GM21423 (cell line): ENCODE measurements around the gene ESPL1.

Source experiments
- ATAC-seq: cut with Tn5 transposase; IDR thresholded peaks from one replicate; pipeline ENCODE4 v1.9.1; 2021; ENCODE audit warnings: mild to moderate bottlenecking, moderate library complexity; ENCODE audit not compliant: unreplicated experiment

The ESPL1 gene

DNA sequence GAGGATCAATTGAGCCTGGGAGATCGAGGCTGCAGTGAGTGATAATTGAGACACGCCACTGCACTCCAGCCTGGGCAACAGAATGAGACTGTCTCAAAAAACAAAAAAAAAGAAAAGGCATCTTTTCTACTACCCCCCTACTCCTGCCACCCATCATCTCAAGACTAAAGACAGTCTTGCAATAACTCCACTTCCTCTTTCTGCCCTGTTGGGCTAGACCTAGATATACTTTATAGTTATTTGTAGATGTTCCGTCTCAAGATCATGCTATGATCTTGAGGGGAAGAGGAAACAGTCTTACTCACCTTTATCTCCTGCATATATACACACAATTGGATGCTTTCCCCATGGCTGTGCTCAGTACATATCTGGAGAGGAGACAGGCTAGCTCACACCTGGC is 12.1 kb upstream of the ESPL1 start:
- no peak for ATAC-seq

- no peak for ATAC-seq
Measured at GRCh38 chr12:53258541-53259539, 9.3 kb upstream of the ESPL1 start.

DNA sequence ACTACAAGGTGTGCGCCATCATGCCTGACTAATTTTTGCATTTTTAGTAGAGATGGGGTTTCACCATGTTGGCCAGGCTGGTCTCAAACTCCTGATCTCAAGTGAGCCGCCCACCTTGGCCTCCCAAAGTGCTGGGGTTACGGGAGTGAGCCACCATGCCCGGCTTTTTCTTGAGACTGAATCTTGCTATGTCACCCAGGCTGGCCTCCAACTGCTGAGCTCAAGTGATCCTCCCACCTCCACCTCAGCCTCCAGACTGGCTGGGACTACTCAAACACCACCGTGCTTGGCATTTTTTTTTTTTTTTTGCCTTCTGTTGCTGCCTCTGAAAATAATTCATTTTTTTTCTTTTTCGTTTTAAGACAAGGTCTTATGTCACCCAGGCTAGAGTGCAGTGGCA is 8.2 kb upstream of the ESPL1 start:
- no peak for ATAC-seq

DNA sequence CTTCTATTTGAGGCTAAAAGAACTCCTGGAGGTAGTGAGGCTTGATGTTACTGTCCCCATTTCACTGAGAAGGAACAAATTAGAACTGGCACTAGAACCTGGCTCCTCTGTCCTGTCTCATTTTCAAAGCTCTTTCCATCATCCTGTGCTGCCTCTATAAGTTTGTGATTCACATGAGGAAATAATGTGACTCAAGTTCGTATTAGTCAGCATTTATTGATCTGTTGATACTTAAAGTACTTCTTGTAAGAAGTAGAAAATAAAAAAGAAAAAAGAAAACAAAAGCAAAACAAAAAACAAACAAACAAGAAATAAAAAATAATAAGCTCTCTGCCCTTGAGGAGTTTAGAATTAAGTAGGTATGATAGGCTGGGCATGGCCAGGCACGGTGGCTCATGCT is 2.3 kb upstream of the ESPL1 start:
- ATAC-seq: no peak

DNA sequence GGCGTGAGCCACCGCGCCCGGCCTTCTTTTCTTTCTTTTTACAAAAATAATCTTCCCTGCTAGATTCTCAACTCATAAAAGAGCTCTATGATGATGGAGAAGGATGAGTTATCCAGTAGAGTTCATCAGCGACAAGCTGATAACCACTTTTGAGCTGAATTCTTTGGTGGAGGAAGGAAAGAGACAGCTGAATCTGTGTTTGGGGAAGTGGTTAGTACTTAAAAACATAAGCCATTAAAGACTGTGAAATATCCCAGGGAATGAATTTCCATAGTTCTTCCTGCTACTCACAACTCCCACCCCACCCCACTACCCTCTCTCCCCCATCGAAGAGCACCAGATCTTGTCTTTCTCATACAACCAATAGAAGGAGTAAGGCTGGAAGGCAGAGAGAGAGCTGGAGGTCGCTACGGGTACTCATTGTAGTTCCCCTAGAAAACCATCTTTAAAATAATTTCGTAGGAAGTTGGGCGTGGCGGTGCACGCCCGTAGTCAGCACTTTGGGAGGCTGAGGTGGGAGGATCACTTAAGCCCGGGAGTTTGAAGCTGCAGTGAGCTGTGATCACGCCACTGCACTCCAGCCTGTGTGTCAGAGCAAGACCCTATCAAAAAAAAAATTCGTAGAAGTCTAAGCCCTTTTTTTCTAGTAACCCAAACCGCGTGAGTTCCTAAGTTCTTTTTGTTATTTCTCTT is 647 bp upstream of the ESPL1 start:
- ATAC-seq: peak; percentile 13

DNA sequence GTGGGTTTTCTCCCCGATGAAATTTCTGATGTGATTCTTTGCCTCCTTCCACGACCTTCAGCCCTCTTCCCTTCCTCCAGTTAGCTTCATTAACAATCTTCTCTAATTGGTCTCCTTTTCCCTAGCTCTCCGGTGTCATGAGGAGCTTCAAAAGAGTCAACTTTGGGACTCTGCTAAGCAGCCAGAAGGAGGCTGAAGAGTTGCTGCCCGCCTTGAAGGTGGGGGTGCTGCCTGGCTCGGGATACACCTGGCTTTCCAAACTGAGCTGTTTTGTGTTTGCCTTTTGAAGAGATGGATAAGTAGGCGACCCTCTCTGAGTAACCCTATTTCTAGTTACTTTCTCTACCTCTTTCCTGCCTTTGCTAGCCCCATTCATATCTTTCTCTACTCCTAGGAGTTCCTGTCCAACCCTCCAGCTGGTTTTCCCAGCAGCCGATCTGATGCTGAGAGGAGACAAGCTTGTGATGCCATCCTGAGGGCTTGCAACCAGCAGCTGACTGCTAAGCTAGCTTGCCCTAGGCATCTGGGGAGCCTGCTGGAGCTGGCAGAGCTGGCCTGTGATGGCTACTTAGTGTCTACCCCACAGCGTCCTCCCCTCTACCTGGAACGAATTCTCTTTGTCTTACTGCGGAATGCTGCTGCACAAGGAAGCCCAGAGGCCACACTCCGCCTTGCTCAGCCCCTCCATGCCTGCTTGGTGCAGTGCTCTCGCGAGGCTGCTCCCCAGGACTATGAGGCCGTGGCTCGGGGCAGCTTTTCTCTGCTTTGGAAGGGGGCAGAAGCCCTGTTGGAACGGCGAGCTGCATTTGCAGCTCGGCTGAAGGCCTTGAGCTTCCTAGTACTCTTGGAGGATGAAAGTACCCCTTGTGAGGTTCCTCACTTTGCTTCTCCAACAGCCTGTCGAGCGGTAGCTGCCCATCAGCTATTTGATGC is 797 bp downstream of the ESPL1 start:
- ATAC-seq: no peak

DNA sequence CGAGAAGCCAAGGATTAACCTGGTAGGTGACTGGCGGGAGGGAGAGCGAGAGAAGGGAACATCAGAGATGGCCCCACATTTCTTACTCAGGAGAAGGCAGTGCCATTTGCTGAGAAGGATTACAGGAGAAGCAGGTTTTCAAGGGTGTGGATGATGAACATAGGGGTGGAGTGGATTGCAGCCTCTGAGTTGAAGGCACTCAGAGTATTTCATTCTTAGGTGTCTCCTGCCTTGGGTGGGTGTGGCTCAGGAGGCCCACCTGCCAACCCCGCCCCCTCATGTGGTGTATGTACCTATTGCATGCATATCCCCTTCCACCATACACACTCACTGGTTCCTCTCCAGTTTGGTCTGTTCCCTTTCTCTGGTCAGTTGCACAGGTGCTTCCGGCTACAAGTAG is 6.3 kb downstream of the ESPL1 start:
- ATAC-seq: no peak

GRCh38 chr12:53276511-53276910 is 8.4 kb downstream of the ESPL1 start:
- ATAC-seq: no peak

GRCh38 chr12:53277981-53278380 is 9.9 kb downstream of the ESPL1 start:
- no peak for ATAC-seq

- ATAC-seq: no peak
Measured at GRCh38 chr12:53279283-53279869, 11.3 kb downstream of the ESPL1 start.

DNA sequence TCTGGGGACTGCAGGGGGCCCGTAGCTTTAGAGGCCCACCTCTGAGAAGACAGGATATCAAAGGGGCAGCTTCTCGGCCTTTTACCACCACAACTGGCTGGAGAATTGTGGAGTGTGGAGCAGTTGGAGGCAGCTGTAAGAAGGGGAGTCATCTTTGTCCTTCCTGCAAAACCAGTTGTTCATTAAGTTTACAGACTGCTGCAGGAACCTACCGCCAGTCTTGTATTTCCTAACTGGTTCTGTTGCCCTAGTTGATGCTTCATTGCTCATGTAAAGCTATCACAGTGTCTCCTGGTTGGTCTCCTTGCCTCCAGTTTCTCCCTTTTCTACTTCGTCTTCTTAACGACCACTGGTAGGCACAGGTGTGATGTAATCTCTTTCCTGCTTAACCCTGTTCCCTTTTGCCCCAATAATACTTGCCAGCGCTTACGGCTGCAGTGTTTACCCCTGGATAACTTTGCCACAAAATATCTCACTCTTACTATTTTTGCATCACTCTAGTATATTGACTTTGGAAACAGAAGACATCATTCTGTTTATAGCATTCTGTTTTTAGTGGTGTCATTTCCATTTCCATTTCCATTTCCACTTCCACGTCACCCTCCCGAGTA is 11.9 kb downstream of the ESPL1 start:
- ATAC-seq: no peak

- no peak for ATAC-seq
Measured at GRCh38 chr12:53286448-53286847, 18.3 kb downstream of the ESPL1 start.

GRCh38 chr12:53287741-53288216 is 19.7 kb downstream of the ESPL1 start:
- no peak for ATAC-seq

- no peak for ATAC-seq
Measured at GRCh38 chr12:53288322-53288721, 20.2 kb downstream of the ESPL1 start.

DNA sequence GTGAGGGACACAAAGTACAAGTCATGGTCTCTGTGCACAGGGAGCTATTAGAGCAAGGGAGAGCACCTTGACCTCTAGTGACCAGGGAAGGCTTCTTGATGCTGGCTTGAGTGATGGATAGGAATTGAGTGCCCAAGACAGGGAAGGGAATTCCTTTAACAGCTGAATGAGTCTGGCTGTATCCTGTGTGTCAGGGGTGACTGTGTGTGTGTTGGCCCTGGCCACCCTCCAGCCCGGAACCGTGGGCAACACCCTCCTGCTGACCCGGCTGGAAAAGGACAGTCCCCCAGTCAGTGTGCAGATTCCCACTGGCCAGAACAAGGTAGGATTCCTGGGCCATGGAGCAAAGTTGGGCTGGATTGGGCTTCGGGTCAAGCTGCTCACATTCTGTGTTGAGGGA is 21.8 kb downstream of the ESPL1 start:
- ATAC-seq: no peak

DNA sequence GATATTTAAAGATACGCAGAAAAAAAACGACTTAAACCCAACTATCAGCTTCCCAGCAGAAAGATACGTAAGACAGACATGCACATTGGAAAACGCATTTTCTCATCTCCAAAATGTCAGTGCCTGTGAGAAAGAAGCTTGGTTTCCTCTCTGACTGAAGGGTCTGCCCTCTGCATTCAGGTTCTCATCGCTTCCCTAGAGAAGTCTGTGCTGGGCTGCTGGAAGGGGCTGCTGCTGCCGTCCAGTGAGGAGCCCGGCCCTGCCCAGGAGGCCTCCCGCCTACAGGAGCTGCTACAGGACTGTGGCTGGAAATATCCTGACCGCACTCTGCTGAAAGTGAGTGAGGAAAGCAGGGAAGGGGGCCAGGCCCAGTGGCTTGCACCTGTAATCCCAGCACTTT is 22.6 kb downstream of the ESPL1 start:
- no peak for ATAC-seq

DNA sequence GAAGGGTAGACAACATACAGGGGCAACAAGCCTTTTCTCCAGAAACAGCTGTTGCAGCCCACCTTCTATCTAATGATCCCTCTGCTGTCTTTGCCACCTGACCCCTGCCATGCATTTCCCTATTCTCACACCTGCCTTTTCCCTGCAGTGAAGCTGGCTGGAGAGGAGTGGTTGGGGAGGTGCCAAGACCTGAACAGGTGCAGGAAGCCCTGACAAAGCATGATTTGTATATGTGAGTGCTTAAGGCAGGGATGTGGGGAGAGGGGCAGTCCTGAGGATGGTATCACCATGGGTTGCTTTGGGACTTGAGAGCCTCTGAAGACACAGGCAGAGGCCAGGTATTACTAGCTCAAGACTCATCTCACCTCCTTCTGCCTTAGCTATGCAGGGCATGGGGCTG is 24.3 kb downstream of the ESPL1 start:
- no peak for ATAC-seq

GRCh38 chr12:53295070-53295890 is 27.2 kb downstream of the ESPL1 start, which contains the start of gene PFDN5:
TSS of gene PFDN5 (plus strand) at chr12:53295542. CDS start at chr12:53295568, 26 bp downstream.
- ATAC-seq: peak; percentile 82

DNA sequence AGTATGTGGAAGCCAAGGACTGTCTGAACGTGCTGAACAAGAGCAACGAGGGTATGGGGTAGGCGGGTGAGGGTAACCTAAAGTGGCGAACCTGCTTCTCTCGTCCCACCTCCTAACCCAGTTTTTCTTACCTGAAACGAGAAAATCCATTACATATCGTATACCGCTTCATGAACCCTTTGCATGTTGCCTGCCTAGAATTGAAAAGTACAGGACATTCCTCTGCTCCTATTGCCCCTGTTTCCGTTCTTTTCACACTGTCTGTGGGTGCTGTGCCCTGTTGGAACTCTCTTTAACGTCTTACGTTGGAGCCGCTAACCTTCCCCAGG is 27.8 kb downstream of the ESPL1 start:
- no peak for ATAC-seq
